PFSK-1 (cell line): ENCODE results near the gene ARHGAP19.

Experiments used
- FOXP2 ChIP-seq: optimal IDR thresholded peaks from 2 replicates; pipeline ENCODE3; 2011; ENCODE audit warnings: borderline replicate concordance, control low read depth, inconsistent platforms; ENCODE audit not compliant: insufficient read depth; ENCODE audit errors: extremely low read length, extremely low read depth
- POLR2AphosphoS5 ChIP-seq: IDR thresholded peaks from 2 replicates; pipeline ENCODE4 v1.6.1; 2012; ENCODE audit warnings: low read depth, mild to moderate bottlenecking, control low read depth, low read length, moderate library complexity
- REST ChIP-seq, 2 experiments: IDR thresholded peaks; 2 replicates each; pipeline versions ENCODE4 v1.6.1 to v1.8.0; 2011 to 2012; ENCODE audit warnings: low read depth in 2 of 2, low read length in 2 of 2, control low read depth in 1 of 2, inconsistent platforms in 1 of 2, mild to moderate bottlenecking in 1 of 2, moderate library complexity in 1 of 2; ENCODE audit not compliant: insufficient read depth in 1 of 2
- SIN3A ChIP-seq: IDR thresholded peaks from 2 replicates; pipeline ENCODE4 v1.6.1; 2012; ENCODE audit warnings: mild to moderate bottlenecking, low read length, moderate library complexity, borderline replicate concordance; ENCODE audit not compliant: insufficient read depth
- TAF1 ChIP-seq: IDR thresholded peaks from 2 replicates; pipeline ENCODE4 v1.6.1; 2012; ENCODE audit warnings: low read length, control low read depth, borderline replicate concordance; ENCODE audit not compliant: insufficient read depth

Gene ARHGAP19

DNA sequence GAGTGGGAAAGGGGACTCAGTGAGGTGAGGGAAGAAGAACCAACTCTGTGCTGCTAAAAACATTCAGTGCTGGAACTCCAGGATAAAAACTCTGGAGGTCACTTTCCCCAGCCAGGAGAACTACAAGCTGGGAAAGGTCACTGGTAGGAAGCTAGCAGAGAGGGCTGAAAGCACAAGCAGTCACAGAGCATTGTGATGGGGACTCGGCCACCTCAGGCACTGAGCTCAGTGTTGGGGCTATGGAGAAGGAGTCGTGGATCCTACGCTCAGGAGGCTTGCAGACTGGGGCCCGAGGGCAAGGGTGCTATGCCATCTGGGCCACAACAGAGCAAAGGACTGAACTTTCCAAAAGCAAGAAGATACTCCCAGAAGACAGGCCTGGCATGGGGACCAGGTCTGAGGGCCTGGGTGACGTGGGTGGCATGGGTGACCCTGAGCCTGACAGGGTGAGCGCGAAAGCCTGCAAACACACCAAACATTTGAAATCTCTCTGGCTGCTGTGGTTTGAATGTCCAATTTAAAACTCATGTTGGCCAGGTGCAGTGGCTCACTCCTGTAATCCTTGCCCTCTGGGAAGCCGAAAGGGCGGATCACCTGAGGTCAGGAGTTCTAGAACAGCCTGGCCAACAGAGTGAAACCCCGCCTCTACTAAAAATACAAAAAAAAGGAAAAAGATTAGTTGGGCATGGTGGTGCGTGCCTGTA lies 9.8 kb upstream of the ARHGAP19 start:
- TF ChIP-seq FOXP2: no peak
- no peak for TF ChIP-seq TAF1
- TF ChIP-seq SIN3A: no peak
- no peak for TF ChIP-seq REST (IDR thresholded peaks at IDR 0.05; ENCODE audit: insufficient read depth in 1 of 2, low read depth in 2 of 2, low read length in 2 of 2)
- no peak for TF ChIP-seq POLR2AphosphoS5

DNA sequence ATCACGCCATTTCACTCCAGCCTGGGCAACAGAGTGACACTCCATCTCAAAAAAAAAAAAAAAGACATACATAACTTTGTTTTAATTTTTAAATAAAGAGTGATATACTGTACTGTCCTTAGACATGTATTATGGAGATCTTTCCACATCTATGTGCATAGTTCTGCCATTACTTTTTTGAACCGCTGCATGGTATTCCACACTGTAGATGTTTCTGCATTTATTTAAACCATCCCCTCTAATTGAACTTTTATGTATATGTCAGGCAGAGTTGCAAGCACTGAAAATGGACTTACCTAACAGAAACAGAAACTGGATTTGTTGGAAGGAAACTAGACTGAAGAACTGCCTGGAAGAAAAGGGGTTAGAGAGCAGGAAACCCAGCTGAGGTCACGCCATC lies 8.5 kb upstream of the ARHGAP19 start:
- TF ChIP-seq TAF1 (no peak), FOXP2 (no peak), SIN3A (no peak), REST (IDR thresholded peaks at IDR 0.05; ENCODE audit: insufficient read depth in 1 of 2, low read depth in 2 of 2, low read length in 2 of 2) (no peak), POLR2AphosphoS5 (no peak)

GRCh38 chr10:97298223-97298571 lies 5.8 kb upstream of the ARHGAP19 start:
- TF ChIP-seq SIN3A: no peak
- no peak for TF ChIP-seq REST (IDR thresholded peaks at IDR 0.05; ENCODE audit: insufficient read depth in 1 of 2, low read depth in 2 of 2, low read length in 2 of 2)
- TF ChIP-seq POLR2AphosphoS5: no peak
- TF ChIP-seq TAF1: no peak
- no peak for TF ChIP-seq FOXP2

GRCh38 chr10:97297556-97298222 lies 5.3 kb upstream of the ARHGAP19 start:
- TF ChIP-seq TAF1: no peak
- TF ChIP-seq SIN3A: no peak
- TF ChIP-seq FOXP2: no peak
- TF ChIP-seq REST (IDR thresholded peaks at IDR 0.05; ENCODE audit: insufficient read depth in 1 of 2, low read depth in 2 of 2, low read length in 2 of 2): no peak
- no peak for TF ChIP-seq POLR2AphosphoS5

- no peak for TF ChIP-seq POLR2AphosphoS5
- no peak for TF ChIP-seq FOXP2
- TF ChIP-seq REST (IDR thresholded peaks at IDR 0.05; ENCODE audit: insufficient read depth in 1 of 2, low read depth in 2 of 2, low read length in 2 of 2): no peak
- TF ChIP-seq TAF1: no peak
- no peak for TF ChIP-seq SIN3A
Measured at GRCh38 chr10:97292862-97293198, 393 bp upstream of the ARHGAP19 start.
